ENCODE measurements around the gene RPIA. TPM values are rescaled to one million over a fixed set of nuclear protein-coding genes. Genes with fewer than 3 reads are reported as not detected.
"Not testable (repeated sequence)": the region's sequence is repeated elsewhere in the genome, so short reads cannot be mapped to it uniquely, and the experiment has no call there.

The RPIA gene
- total RNA-seq: 13.2 TPM

- DNase-seq (ENCODE audit: low read depth in 2 of 3, low spot score in 2 of 3): peak; percentile 95 to 99 (median 99)
Observed at GRCh38 chr2:88691339-88692183, at the start of gene RPIA. Gene RPIA (plus strand): TSS chr2:88691673. CDS start chr2:88691699, 26 bp downstream.

GRCh38 chr2:88642278-88642677, 49.2 kb upstream of the RPIA start:
- DNase-seq (ENCODE audit: low read depth in 2 of 3, low spot score in 2 of 3): no peak

GRCh38 chr2:88645291-88645882, 46.1 kb upstream of the RPIA start:
- not testable (repeated sequence) for DNase-seq (ENCODE audit: low read depth in 2 of 3, low spot score in 2 of 3)

GRCh38 chr2:88651646-88652045, 39.8 kb upstream of the RPIA start:
- no peak for DNase-seq (ENCODE audit: low read depth in 2 of 3, low spot score in 2 of 3)

- DNase-seq (ENCODE audit: low read depth in 2 of 3, low spot score in 2 of 3): no peak
Observed at GRCh38 chr2:88654714-88655113, 36.8 kb upstream of the RPIA start.

- no peak for DNase-seq (ENCODE audit: low read depth in 2 of 3, low spot score in 2 of 3)
Observed at GRCh38 chr2:88656690-88657089, 34.8 kb upstream of the RPIA start.

- no peak for DNase-seq (ENCODE audit: low read depth in 2 of 3, low spot score in 2 of 3)
Observed at GRCh38 chr2:88657131-88657530, 34.3 kb upstream of the RPIA start.

GRCh38 chr2:88658326-88658725, 33.1 kb upstream of the RPIA start:
- DNase-seq (ENCODE audit: low read depth in 2 of 3, low spot score in 2 of 3): no peak

- DNase-seq (ENCODE audit: low read depth in 2 of 3, low spot score in 2 of 3): no peak
Observed at GRCh38 chr2:88658881-88659537, 32.5 kb upstream of the RPIA start.

- DNase-seq (ENCODE audit: low read depth in 2 of 3, low spot score in 2 of 3): no peak
Observed at GRCh38 chr2:88659538-88659915, 31.9 kb upstream of the RPIA start.

GRCh38 chr2:88660622-88661021, 30.9 kb upstream of the RPIA start:
- DNase-seq (ENCODE audit: low read depth in 2 of 3, low spot score in 2 of 3): no peak

GRCh38 chr2:88666576-88666975, 24.9 kb upstream of the RPIA start:
- DNase-seq (ENCODE audit: low read depth in 2 of 3, low spot score in 2 of 3): no peak

GRCh38 chr2:88667219-88667618, 24.3 kb upstream of the RPIA start:
- DNase-seq (ENCODE audit: low read depth in 2 of 3, low spot score in 2 of 3): no peak

GRCh38 chr2:88668862-88669261, 22.6 kb upstream of the RPIA start:
- DNase-seq (ENCODE audit: low read depth in 2 of 3, low spot score in 2 of 3): no peak

- peak in 2 of 3 donors; percentile 15 to 43 for DNase-seq (ENCODE audit: low read depth in 2 of 3, low spot score in 2 of 3)
Observed at GRCh38 chr2:88669482-88670214, 21.8 kb upstream of the RPIA start.

- peak; percentile 18 to 57 (median 24) for DNase-seq (ENCODE audit: low read depth in 2 of 3, low spot score in 2 of 3)
Observed at GRCh38 chr2:88671786-88672427, 19.6 kb upstream of the RPIA start.

GRCh38 chr2:88673363-88673762, 18.1 kb upstream of the RPIA start:
- no peak for DNase-seq (ENCODE audit: low read depth in 2 of 3, low spot score in 2 of 3)

GRCh38 chr2:88680266-88680902, 11.1 kb upstream of the RPIA start:
- peak in 1 of 3 donors; percentile 14 for DNase-seq (ENCODE audit: low read depth in 2 of 3, low spot score in 2 of 3)

GRCh38 chr2:88680916-88681315, 10.6 kb upstream of the RPIA start:
- no peak for DNase-seq (ENCODE audit: low read depth in 2 of 3, low spot score in 2 of 3)

Data from hematopoietic multipotent progenitor cell (in vitro differentiated cells).